KMS-11 (cell line): ENCODE data around the gene ALKBH4.
"Not testable (repeated sequence)": the region's sequence is repeated elsewhere in the genome, so short reads cannot be mapped to it uniquely, and the experiment has no call there.

Experiments
- H2AFZ ChIP-seq: fragments of 200-600 bp; sonication (generic); 2 replicates; pipeline ENCODE4 v1.6.1; 2016; ENCODE audit warnings: antibody characterized with exemption, mixed run types, low read depth
- H3K27ac ChIP-seq: fragments of 200-600 bp; sonication (generic); 2 replicates; pipeline ENCODE4 v1.6.1; 2016; ENCODE audit warnings: mild to moderate bottlenecking, mixed run types
- H3K27me3 ChIP-seq: fragments of 200-600 bp; sonication (generic); 2 replicates; pipeline ENCODE4 v1.6.1; 2017; ENCODE audit warnings: mild to moderate bottlenecking, low read depth, mixed run types, moderate library complexity; ENCODE audit not compliant: insufficient read depth
- H3K36me3 ChIP-seq: fragments of 200-600 bp; sonication (generic); 2 replicates; pipeline ENCODE4 v1.6.1; 2017; ENCODE audit warnings: mild to moderate bottlenecking, mixed run types; ENCODE audit not compliant: insufficient read depth
- H3K4me1 ChIP-seq: fragments of 200-600 bp; sonication (generic); 2 replicates; pipeline ENCODE4 v1.6.1; 2016; ENCODE audit warnings: mild to moderate bottlenecking, low read depth, mixed run types; ENCODE audit not compliant: poor library complexity, severe bottlenecking
- H3K4me2 ChIP-seq: fragments of 200-600 bp; sonication (generic); 2 replicates; pipeline ENCODE4 v1.7.0; 2016; ENCODE audit warnings: mild to moderate bottlenecking, mixed run types
- H3K4me3 ChIP-seq: fragments of 200-600 bp; sonication (generic); IDR thresholded peaks from 2 replicates; pipeline ENCODE4 v1.6.1; 2017; ENCODE audit warnings: low read depth, low read length, mixed read lengths; ENCODE audit not compliant: insufficient read depth
- H3K79me2 ChIP-seq: fragments of 200-600 bp; sonication (generic); 2 replicates; pipeline ENCODE4 v1.6.1; 2016; ENCODE audit warnings: low read depth, mixed run types; ENCODE audit not compliant: insufficient read depth
- H3K9ac ChIP-seq: fragments of 200-600 bp; sonication (generic); 2 replicates; pipeline ENCODE4 v1.6.1; 2016; ENCODE audit warnings: mild to moderate bottlenecking, mixed run types
- H4K20me1 ChIP-seq: fragments of 200-600 bp; sonication (generic); 2 replicates; pipeline ENCODE4 v1.6.1; 2016; ENCODE audit warnings: mild to moderate bottlenecking, mixed run types; ENCODE audit not compliant: insufficient read depth
- TF ChIP-seq, protein P1 (sequence below): fragments of 200-600 bp; sonication (generic); conservative IDR thresholded peaks from 2 replicates; pipeline ENCODE4 v1.6.1; 2017; ENCODE audit warnings: low read depth, mild to moderate bottlenecking, antibody characterized with exemption, low read length, moderate library complexity, mixed read lengths

Gene ALKBH4

DNA sequence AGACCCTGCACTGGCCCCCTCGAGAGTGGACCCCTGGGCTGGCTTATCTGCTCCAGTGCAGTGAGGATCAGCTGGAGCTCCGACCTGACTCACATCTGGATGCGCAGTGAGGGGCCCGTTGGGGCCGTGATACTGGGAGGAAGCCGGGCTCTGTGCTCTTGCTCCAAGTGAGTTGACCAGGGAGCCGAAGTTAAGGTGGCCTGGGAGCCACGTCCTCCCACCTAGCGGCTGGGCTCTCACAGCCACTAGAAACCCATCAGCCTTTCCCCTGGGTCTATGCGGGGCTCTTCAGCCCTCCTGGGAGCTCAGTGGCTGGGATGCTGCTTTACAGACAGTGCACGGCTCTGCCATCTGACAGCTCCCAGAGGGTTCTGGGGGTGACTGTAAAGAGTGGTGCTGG lies 9.1 kb downstream of the ALKBH4 start:
- H3K4me2 ChIP-seq = no peak overlapping the region

DNA sequence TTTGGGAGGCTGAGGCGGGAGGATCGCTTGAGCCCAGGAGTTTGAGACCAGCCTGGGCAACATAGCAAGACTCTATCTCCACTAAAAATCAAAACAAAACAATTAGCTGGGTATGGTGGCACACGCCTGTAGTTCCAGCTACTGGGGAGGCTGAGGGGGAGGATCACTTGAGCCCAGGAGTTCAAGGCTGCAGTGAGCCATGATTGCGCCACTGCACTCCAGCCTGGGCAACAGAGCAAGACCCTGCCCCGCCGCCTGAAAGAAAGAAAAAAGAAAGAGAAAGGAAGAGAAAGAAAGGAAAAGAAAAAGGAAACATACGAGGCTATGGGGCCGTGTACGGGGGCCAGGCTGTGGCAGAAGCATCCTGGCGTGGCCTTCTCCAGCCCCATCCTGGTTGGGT lies 9.7 kb downstream of the ALKBH4 start:
- H3K4me3 ChIP-seq, H3K9ac ChIP-seq, H3K27ac ChIP-seq, H3K4me2 ChIP-seq, H3K79me2 ChIP-seq, H2AFZ ChIP-seq, H3K27me3 ChIP-seq, H4K20me1 ChIP-seq: not testable (repeated sequence)
- peaks cover 10% of the 10 kb centered on the region; the same call in 1 of the 2 replicates for H3K36me3 ChIP-seq
- H3K4me1 ChIP-seq = peaks cover 24% of the 10 kb centered on the region

More for the DNA sequence above, 9.1 kb downstream of the ALKBH4 start:
- Histone ChIP-seq H3K27ac (no peak overlapping the region), H3K4me3 (no peak overlapping the region), H3K9ac (no peak overlapping the region), H2AFZ (no peak overlapping the region), H3K27me3 (no peaks in the 10 kb centered on the region), H3K4me1 (peaks cover 18% of the 10 kb centered on the region), H3K36me3 (peaks cover 10% of the 10 kb centered on the region; the same call in 1 of the 2 replicates), H4K20me1 (no peaks in the 10 kb centered on the region), H3K79me2 (no peaks in the 10 kb centered on the region)
- TF ChIP-seq, protein P1, sequence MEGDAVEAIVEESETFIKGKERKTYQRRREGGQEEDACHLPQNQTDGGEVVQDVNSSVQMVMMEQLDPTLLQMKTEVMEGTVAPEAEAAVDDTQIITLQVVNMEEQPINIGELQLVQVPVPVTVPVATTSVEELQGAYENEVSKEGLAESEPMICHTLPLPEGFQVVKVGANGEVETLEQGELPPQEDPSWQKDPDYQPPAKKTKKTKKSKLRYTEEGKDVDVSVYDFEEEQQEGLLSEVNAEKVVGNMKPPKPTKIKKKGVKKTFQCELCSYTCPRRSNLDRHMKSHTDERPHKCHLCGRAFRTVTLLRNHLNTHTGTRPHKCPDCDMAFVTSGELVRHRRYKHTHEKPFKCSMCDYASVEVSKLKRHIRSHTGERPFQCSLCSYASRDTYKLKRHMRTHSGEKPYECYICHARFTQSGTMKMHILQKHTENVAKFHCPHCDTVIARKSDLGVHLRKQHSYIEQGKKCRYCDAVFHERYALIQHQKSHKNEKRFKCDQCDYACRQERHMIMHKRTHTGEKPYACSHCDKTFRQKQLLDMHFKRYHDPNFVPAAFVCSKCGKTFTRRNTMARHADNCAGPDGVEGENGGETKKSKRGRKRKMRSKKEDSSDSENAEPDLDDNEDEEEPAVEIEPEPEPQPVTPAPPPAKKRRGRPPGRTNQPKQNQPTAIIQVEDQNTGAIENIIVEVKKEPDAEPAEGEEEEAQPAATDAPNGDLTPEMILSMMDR = no peak

DNA sequence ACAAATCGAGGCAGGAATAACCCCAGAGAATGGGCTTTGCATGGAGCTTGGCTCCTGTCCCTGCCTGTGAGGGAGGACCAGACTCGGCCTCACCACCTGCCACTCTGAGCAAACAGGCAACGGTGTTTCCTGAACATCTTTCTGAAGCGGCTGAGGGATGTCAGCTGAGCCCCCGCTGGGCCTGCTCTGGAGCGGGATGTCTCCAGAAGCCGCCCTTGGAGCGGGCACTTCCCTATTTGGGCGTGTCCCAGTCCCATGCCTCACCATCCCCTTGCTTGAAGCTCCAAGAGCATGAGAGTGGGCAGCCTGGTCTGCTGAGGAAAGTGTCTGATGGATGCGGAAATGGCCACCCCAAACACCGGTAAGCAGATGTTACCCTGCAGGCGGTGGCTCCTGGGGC lies 10.2 kb downstream of the ALKBH4 start:
- Histone ChIP-seq H3K4me2 (no peak overlapping the region), H3K79me2 (no peaks in the 10 kb centered on the region), H2AFZ (no peak overlapping the region), H3K4me3 (no peak overlapping the region), H3K36me3 (peaks cover 10% of the 10 kb centered on the region; the same call in 1 of the 2 replicates), H4K20me1 (no peaks in the 10 kb centered on the region), H3K9ac (no peak overlapping the region), H3K27ac (no peak overlapping the region), H3K27me3 (no peaks in the 10 kb centered on the region), H3K4me1 (peaks cover 29% of the 10 kb centered on the region)
- TF ChIP-seq, protein P1 = no peak

DNA sequence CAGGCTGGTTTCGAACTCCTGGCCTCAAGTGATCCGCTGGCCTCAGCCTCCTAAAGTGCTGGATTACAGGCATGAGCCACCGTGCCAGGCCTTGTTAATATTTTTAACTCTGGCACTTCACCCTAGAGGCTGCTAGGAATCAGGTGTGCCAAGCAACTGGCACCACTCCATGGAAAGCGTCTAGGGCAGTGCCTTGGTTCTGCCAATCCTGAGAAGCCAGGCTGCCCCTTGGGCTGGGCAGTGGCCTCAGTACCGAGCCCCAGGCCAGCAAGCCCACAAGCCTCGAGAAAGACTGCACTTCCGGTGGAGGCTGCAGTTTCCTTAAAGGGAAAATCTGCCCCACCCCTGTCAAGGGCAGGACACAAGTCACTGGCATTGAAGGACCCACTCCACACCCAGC lies 11.3 kb downstream of the ALKBH4 start:
- Histone ChIP-seq H3K4me1 (peaks cover 34% of the 10 kb centered on the region), H3K79me2 (no peaks in the 10 kb centered on the region), H3K9ac (no peak overlapping the region), H3K4me3 (no peak overlapping the region), H3K4me2 (no peak overlapping the region), H3K36me3 (peaks cover 10% of the 10 kb centered on the region; the same call in 1 of the 2 replicates), H2AFZ (no peak overlapping the region), H3K27ac (no peak overlapping the region), H4K20me1 (no peaks in the 10 kb centered on the region), H3K27me3 (no peaks in the 10 kb centered on the region)
- TF ChIP-seq, protein P1 = no peak

DNA sequence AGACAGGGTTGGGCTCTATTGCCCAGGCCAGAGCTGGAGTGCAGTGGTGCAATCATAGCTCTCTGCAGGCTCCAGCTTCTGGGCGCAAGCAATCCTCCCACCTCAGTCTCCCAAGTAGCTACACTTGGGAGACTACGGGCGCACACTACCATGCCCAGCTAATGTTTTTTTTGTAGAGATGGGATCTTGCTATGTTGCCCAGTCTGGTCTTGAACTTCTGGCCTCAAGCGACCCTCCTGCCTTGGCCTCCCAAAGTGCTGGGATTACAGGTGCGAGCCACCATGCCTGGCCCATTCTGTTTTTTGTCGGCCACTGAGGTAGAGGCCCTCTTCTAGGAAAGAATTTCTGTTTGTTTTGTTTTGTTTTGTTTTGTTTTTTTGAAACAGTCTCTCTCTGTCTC lies 12.2 kb downstream of the ALKBH4 start:
- Histone ChIP-seq H3K4me3 (no peak overlapping the region), H3K79me2 (no peaks in the 10 kb centered on the region), H2AFZ (no peak overlapping the region), H3K36me3 (peaks cover 10% of the 10 kb centered on the region; the same call in 1 of the 2 replicates), H3K4me1 (peaks cover 34% of the 10 kb centered on the region), H3K9ac (no peak overlapping the region), H3K27me3 (no peaks in the 10 kb centered on the region), H4K20me1 (no peaks in the 10 kb centered on the region), H3K27ac (no peak overlapping the region; the same call in 1 of the 2 replicates), H3K4me2 (peak overlapping the region; percentile 80; the same call in 1 of the 2 replicates)
- TF ChIP-seq, protein P1 = no peak
